GM12874 (cell line): Measurements from ENCODE around the gene PANK3.

ENCODE experiments used
- CTCF ChIP-seq: IDR thresholded peaks from 2 replicates; pipeline ENCODE4 v1.5.1; 2011; ENCODE audit warnings: low read depth, mild to moderate bottlenecking, control low read depth, low read length, moderate library complexity; ENCODE audit not compliant: insufficient read depth

The PANK3 gene

GRCh38 chr5:168578006-168578405, 1.2 kb downstream of the PANK3 start:
- no peak for TF ChIP-seq CTCF

DNA sequence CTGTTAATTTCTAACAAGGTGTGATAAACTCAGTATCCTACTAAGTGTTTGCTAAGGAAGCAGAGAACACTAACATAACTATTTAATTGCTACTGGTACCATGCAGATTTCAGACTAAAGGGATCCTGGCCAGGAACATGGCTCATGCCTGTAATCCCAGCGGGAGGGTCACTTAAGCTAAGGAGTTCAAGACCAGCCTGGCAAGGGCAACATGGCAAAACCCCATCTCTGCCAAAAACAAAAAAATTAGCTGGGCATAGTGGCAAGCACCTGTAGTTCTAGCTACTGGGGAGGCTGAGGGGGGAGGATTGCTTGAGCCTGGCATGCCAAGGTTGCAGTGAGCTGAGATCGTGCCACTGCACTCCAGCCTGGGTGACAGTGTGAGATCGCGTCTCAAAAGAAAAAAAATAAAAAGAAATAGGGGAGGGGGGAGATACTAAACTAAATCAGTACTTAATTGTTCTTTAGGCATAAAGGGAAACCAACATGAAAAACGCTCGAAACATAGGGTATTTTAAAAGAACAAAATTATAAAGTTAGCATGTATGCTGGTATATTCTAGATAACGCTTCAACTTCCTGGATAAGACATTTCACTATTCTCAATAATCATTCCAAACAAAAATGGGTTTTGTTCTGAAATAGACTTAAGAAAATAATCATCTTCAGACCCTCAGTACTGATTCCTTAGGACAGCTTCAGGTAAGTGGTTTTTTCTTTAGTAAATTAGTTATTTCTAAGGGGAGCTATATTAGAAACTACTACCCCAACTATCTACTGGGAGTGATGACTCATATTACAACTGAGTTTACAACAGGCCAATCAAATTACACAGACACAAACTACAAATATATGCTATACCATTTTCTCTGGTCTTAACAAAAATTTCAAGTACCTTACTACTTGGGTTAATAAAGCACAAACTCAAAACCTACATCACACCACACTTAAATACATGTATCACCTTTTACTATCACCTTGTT, 3.5 kb downstream of the PANK3 start:
- no peak for TF ChIP-seq CTCF

DNA sequence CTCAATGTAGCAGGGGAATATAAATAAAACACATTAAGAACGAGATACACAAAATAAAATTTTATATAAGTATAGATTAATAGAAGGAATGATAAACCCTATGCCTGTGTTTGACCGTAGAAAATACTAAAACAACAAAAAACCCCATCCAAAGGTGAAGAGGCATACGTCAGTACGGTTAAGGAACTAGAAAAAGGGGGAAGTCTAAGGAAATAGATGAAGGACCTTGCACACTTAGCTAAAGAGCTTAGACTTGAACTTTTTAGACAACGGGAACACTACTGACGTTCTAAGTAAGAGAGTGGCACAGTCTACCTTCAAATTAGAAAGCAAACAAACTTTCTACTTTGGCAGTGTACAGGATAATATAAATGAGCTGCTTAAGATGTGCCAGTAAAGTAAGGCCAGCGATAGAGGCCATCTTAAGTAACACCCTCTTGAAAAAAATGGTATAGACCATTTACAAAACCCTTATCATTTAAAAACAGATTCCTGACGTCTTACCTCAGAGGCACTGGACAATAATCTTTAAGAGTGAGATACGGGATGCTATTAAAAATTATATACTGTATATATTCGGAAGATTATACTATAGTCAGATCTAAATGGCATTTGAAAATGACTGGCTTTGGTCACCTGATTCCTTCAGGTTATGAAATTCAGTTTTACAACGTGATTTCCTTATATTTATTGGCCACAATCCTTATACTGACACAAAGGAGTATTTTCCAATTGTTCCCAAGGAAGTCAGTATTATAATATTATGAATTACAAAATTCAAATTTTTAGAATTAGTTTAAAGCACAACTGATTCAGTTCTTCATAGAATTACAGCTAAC, 8.5 kb downstream of the PANK3 start:
- no peak for TF ChIP-seq CTCF

GRCh38 chr5:168568738-168569137, 10.4 kb downstream of the PANK3 start:
- no peak for TF ChIP-seq CTCF

DNA sequence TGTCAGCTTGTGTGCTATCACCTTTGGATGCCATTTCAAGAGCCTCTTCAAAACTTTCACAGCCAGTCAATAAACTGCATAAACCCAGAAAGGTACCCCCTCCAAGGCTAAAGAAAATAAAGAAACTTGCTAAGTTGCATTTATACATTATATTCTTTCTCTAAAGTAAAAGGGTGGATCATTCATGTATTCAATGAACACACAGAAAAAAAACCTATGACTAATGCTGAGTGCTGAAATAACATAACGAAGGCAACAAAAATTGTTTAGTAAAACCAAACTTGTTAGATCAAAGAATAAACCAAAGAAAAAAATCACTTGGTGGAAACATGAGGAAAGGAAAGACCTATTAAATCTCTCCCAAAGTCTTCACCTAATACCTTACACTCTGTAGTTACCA, 15.2 kb downstream of the PANK3 start:
- TF ChIP-seq CTCF: no peak

- no peak for TF ChIP-seq CTCF
Measured at GRCh38 chr5:168562279-168562678, 16.9 kb downstream of the PANK3 start.

DNA sequence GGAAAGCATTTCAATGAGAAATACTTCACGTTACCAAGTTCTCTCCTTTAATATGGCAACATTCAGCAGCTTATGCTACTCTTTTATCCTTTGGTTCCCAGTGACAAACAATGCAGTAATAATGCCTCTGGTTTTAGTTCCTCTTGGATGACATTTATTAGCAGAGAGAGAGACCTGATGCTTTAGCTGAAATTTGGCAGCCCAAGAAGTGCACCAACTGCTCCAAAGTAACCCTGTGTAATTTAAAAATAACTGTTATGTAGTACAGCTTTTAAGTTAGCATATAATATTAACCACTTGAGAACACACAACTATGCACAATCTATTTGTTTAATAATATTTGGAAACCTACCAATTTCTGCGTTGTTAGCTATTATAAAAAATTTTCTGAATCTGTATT, 21.8 kb downstream of the PANK3 start:
- no peak for TF ChIP-seq CTCF
